Adrenal gland (tissue), 12 donors: ENCODE results near the gene NCAM2. TPM values are rescaled to one million over a fixed set of nuclear protein-coding genes. Genes with fewer than 3 reads are reported as not detected.

ENCODE experiments used
- DNase-seq, 7 donors: peaks; one replicate each; pipeline ENCODE4 v3.0.0-alpha.2; 2019 to 2020
- H3K27ac ChIP-seq, 5 donors: fragments of 200-600 bp; sonication (generic) in 4 of 5; 1 replicate in 3 of 5; 2 replicates in 2 of 5; pipeline versions ENCODE4 v1.5.1 to v1.8.0; 2016 to 2020; ENCODE audit warnings: mild to moderate bottlenecking in 1 of 5
- H3K27me3 ChIP-seq: fragments of 200-600 bp; 2 replicates; pipeline ENCODE4 v1.8.0; 2021
- H3K36me3 ChIP-seq, 2 donors: fragments of 200-600 bp; replicated peaks in 1 of 2; 1 replicate in 1 of 2; 2 replicates in 1 of 2; pipeline versions ENCODE4 v1.5.1 to v1.8.0; 2018 to 2022
- H3K4me1 ChIP-seq, 2 donors: fragments of 200-600 bp; replicated peaks in 1 of 2; 1 replicate in 1 of 2; 2 replicates in 1 of 2; pipeline versions ENCODE4 v1.5.1 to v1.8.0; 2018 to 2021
- H3K4me3 ChIP-seq, 4 donors: fragments of 200-600 bp; sonication (generic) in 3 of 4; one replicate each; pipeline ENCODE4 v1.5.1; 2016 to 2018
- H3K9me3 ChIP-seq, 3 donors: fragments of 200-600 bp; sonication (generic) in 1 of 3; replicated peaks in 1 of 3; 1 replicate in 2 of 3; 2 replicates in 1 of 3; pipeline versions ENCODE4 v1.5.1 to v1.8.0; 2016 to 2021
- POLR2A ChIP-seq, 2 donors: fragments of 450-650 bp; IDR thresholded peaks; one replicate each; pipeline ENCODE4 v1.6.1; 2017; ENCODE audit warnings: antibody characterized with exemption in 2 of 2, mild to moderate bottlenecking in 2 of 2, moderate library complexity in 1 of 2
- WGBS, 4 donors: extraction: QIAGEN DNeasy Blood & Tissue Kit in 2 of 4; methylation state at CpG; one replicate each; pipeline versions ENCODE4 v1.1.5 to v1.1.7; 2013 to 2017; 5-methylcytosine and 5-hydroxymethylcytosine counted together
- intact Hi-C, 2 donors: fragments of 100-400 bp; cut with DNase I; formaldehyde crosslinking; loops; one replicate each; pipeline versions ENCODE4 v1.14.1 to v1.15.0; 2022 to 2023
- polyA plus RNA-seq, 3 donors: library from polyadenylated mRNA; stranded (reverse); fragments of 200-250 nt in 2 of 3; fragments of 350-450 nt in 1 of 3; fragmentation: Illumina TruSeq in 1 of 3; extraction: RNeasy Lipid Tissue Mini Kit (QIAGEN cat#74804) in 1 of 3; gene quantifications; one replicate each; pipeline ENCODE4 v1.2.3, GENCODE V29; 2013 to 2014
- total RNA-seq, 9 donors: library from RNA; depleted of rRNA in 4 of 9; stranded (reverse); fragments of >200 nt in 4 of 9; fragments of 120-200 nt in 1 of 9; fragmentation: NEBNext Ultra II Directional in 1 of 9; extraction: Animal tissue kit (Norgen Biotek cat#: 25700) in 1 of 9; gene quantifications; one replicate each; pipeline versions ENCODE4 v1.1.0 to v1.2.4, GENCODE V29; 2013 to 2023
- TF ChIP-seq, protein P1 (sequence below), 6 experiments: fragments of 450-650 bp in 4 of 6; fragments of 200-600 bp in 2 of 6; sonication (generic) in 1 of 6; IDR thresholded peaks; 1 replicate in 5 of 6; 2 replicates in 1 of 6; pipeline versions ENCODE4 v1.5.1 to v1.8.0; 2016 to 2021; ENCODE audit warnings: antibody characterized with exemption in 6 of 6, mild to moderate bottlenecking in 2 of 6, moderate library complexity in 1 of 6
- donor health status: healthy with polysubstance abuse.
- donor health status: Bipolar disorder and iron deficiency.
- donor health status: DM: yes; HTN: yes; CAD: no.
- donor health status: DM: no; HTN: no; CAD: no.
- donor health status: DM: no; HTN: no; CAD: no.
- donor health status: DM: yes; HTN: yes; CAD: no.

Gene NCAM2
- total and polyA plus RNA-seq, 12 donors: 2.2 to 59.4 (median 18.9) TPM

DNA sequence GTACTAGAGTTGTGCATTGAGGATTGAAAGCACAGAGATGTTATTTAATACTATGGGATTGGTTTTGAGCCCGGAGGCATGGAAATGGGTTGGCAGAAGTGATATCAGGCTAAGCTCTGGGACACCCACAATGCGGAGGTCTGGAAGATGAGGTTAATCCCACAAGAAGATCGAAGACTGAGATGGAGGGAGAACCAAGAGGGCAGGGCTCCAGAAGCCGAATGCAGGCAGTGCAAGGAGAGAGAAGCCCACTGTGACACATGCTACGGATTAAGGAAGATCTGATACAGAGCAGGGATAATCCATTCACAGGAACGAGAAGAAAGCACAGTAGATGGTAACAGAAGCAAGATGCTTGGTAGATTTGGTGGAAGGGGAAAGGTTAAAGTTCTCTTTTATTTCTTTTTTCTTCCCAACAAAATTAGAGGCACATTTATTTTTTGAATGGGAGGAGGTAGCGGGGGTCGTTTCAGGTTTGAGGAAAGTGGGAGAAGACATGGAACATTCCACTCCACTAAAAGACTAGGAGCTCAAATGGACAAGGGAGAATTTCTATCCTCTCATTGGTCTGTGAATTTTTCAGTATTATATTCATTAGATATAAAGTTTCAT, 113.2 kb downstream of the NCAM2 start:
- DNase-seq: no peak

DNA sequence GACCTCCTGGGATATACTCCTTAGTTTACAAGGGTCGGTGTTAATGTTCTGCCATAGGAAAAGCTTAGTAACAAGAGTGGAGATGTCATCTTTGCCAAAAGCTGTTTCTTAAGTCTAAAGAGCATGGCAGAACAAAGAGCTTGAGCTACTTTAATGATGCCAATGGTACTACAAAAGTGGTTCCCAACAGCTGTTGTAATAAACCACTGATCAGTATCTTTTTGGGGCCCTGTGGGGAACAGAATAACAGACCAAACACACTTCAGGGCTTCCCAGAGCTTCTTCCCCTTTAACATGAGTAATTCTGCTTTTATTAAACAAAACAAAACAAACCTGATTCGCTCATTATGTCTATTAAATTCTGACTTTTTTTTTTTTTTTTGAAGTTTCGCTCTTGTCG, 116.3 kb downstream of the NCAM2 start:
- DNase-seq: no peak
- H3K4me1 ChIP-seq: peaks cover 0 to 4% of the 10 kb centered on the region in 2 donors
- no peak for TF ChIP-seq POLR2A (IDR thresholded peaks at IDR 0.05)
- TF ChIP-seq, protein P1, sequence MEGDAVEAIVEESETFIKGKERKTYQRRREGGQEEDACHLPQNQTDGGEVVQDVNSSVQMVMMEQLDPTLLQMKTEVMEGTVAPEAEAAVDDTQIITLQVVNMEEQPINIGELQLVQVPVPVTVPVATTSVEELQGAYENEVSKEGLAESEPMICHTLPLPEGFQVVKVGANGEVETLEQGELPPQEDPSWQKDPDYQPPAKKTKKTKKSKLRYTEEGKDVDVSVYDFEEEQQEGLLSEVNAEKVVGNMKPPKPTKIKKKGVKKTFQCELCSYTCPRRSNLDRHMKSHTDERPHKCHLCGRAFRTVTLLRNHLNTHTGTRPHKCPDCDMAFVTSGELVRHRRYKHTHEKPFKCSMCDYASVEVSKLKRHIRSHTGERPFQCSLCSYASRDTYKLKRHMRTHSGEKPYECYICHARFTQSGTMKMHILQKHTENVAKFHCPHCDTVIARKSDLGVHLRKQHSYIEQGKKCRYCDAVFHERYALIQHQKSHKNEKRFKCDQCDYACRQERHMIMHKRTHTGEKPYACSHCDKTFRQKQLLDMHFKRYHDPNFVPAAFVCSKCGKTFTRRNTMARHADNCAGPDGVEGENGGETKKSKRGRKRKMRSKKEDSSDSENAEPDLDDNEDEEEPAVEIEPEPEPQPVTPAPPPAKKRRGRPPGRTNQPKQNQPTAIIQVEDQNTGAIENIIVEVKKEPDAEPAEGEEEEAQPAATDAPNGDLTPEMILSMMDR (IDR thresholded peaks at IDR 0.05): no peak
- H3K27me3 ChIP-seq: no peaks in the 10 kb centered on the region
- 91 to 96% (median 94%) methylated on average over 4 of the region's 4 CpGs for WGBS, 4 donors
- H3K36me3 ChIP-seq: no peaks in the 10 kb centered on the region
- intact Hi-C loops: no loop called here
- H3K27ac ChIP-seq: no peak overlapping the region
- H3K4me3 ChIP-seq: no peak overlapping the region
- no peaks in the 10 kb centered on the region for H3K9me3 ChIP-seq

More for the DNA sequence above, 113.2 kb downstream of the NCAM2 start:
- intact Hi-C loops: no loop called here
- WGBS, 4 donors: 88 to 91% (median 90%) methylated on average over 8 of the region's 8 CpGs
- TF ChIP-seq, protein P1 (IDR thresholded peaks at IDR 0.05): no peak
- TF ChIP-seq POLR2A (IDR thresholded peaks at IDR 0.05): no peak
- H3K27ac ChIP-seq: no peak overlapping the region
- H3K4me3 ChIP-seq: no peak overlapping the region
- H3K9me3 ChIP-seq: no peaks in the 10 kb centered on the region
- H3K27me3 ChIP-seq: no peaks in the 10 kb centered on the region
- H3K36me3 ChIP-seq: no peaks in the 10 kb centered on the region
- no peaks in the 10 kb centered on the region for H3K4me1 ChIP-seq

DNA sequence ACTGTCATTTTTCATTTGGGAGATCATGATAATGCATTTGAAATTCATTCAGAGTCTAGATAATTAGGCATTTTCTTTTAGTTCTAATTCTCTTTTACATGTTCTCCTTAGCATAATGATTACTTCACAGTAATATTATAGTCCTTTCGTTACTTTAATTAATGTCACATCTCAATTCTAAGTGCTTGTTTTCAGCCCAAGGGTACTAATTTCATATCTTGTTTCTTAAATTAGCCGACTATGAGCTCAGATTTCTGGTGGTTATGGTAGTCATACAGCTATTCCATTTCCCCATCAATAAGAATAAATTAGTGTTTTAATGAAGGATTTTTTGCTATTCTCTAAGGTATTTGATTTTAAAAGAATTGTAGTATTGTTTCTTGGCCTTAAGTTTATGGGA, 120.9 kb downstream of the NCAM2 start:
- no peaks in the 10 kb centered on the region for H3K36me3 ChIP-seq
- peaks cover 0 to 4% of the 10 kb centered on the region in 2 donors for H3K4me1 ChIP-seq
- intact Hi-C loops: no loop called here
- 80 to 92% (median 89%) methylated on average over 2 of the region's 2 CpGs for WGBS, 4 donors
- no peak for DNase-seq
- no peak overlapping the region for H3K27ac ChIP-seq
- H3K27me3 ChIP-seq: no peaks in the 10 kb centered on the region
- H3K4me3 ChIP-seq: no peak overlapping the region
- H3K9me3 ChIP-seq: no peaks in the 10 kb centered on the region
- TF ChIP-seq, protein P1 (IDR thresholded peaks at IDR 0.05): no peak
- TF ChIP-seq POLR2A (IDR thresholded peaks at IDR 0.05): no peak

DNA sequence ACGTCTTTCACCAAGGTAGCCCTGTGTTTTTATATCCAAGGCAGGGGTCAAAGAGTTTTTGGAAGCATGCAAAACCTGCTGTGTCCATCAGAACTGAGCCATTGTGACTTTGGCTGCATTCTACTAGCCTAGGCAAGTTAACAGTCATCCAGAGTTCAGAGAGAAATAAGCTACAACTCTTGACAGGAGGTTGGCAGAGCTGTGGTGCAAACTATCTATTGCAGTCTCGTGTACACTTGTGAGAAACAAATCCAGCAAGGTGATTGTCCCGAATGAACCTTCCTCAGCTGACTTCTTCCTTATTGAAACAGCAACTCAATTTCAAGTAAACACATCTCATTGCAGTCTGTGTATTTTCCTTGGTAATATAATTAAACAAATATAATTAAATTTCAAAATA, 124.5 kb downstream of the NCAM2 start:
- intact Hi-C loops: no loop called here
- DNase-seq: no peak
- no peaks in the 10 kb centered on the region for H3K9me3 ChIP-seq
- H3K27ac ChIP-seq: no peak overlapping the region
- no peaks in the 10 kb centered on the region for H3K27me3 ChIP-seq
- H3K4me1 ChIP-seq: peaks cover 0 to 4% of the 10 kb centered on the region in 2 donors
- H3K4me3 ChIP-seq: no peak overlapping the region
- WGBS, 4 donors: 75 to 88% (median 81%) methylated on average over 3 of the region's 3 CpGs
- H3K36me3 ChIP-seq: no peaks in the 10 kb centered on the region
- TF ChIP-seq, protein P1 (IDR thresholded peaks at IDR 0.05): no peak
- TF ChIP-seq POLR2A (IDR thresholded peaks at IDR 0.05): no peak
